ENCODE measurements around the gene CELF2. TPM values are rescaled to one million over a fixed set of nuclear protein-coding genes. Genes with fewer than 3 reads are reported as not detected.

Gene CELF2
- total RNA-seq, 1 experiment from 2014 or later, result 28.7 TPM

DNA sequence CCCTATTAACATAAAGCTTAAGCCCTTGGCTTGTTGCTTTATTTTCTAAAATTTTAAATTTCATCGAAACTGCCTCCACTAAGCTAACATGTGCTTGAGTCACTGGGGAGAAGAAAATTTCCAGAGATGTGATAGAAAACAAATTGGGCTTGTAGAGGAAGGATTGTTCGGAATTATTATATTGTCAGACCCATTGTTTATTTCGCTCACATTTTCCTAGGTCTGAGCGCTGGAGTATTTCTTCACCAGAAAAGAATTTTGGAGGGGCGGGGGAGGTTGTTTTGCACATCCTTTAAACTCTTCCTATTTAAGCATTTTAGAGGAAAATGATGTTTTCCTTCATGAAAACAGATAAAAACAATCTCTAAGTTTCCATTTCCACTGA, 29.1 kb downstream of the CELF2 start:
- TF ChIP-seq, protein P1, sequence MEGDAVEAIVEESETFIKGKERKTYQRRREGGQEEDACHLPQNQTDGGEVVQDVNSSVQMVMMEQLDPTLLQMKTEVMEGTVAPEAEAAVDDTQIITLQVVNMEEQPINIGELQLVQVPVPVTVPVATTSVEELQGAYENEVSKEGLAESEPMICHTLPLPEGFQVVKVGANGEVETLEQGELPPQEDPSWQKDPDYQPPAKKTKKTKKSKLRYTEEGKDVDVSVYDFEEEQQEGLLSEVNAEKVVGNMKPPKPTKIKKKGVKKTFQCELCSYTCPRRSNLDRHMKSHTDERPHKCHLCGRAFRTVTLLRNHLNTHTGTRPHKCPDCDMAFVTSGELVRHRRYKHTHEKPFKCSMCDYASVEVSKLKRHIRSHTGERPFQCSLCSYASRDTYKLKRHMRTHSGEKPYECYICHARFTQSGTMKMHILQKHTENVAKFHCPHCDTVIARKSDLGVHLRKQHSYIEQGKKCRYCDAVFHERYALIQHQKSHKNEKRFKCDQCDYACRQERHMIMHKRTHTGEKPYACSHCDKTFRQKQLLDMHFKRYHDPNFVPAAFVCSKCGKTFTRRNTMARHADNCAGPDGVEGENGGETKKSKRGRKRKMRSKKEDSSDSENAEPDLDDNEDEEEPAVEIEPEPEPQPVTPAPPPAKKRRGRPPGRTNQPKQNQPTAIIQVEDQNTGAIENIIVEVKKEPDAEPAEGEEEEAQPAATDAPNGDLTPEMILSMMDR (conservative IDR thresholded peaks at IDR 0.05), result no peak
- H3K79me2 ChIP-seq (ENCODE audit: insufficient read depth, low read length), result no peaks in the 10 kb centered on the region
- no peaks in the 10 kb centered on the region for H3K79me1 ChIP-seq (ENCODE audit: insufficient read depth, low read depth, low read length, poor library complexity, severe bottlenecking)
- no CpG with 5 or more reads among the region's 5 CpGs for WGBS (ENCODE audit: extremely low coverage, insufficient read length, low lambda C conversion rate)
- no peak overlapping the region for H2BK20ac ChIP-seq (ENCODE audit: low read depth, low read length, poor library complexity, severe bottlenecking)
- H3K23ac ChIP-seq (ENCODE audit: insufficient read length, low read depth, low read length), result no peak overlapping the region
- no peak overlapping the region for H3K56ac ChIP-seq (ENCODE audit: insufficient read length, low read depth, low read length)
- H2BK5ac ChIP-seq (ENCODE audit: insufficient read length, low read length), result no peak overlapping the region
- no peak overlapping the region for H4K8ac ChIP-seq (replicated peaks; ENCODE audit: insufficient read length, low read depth, low read length)
- no peaks in the 10 kb centered on the region for H4K20me1 ChIP-seq (ENCODE audit: control insufficient read depth, insufficient read depth, insufficient read length)
- H3K27ac ChIP-seq (ENCODE audit: insufficient read length, low read depth, low read length), result no peak overlapping the region
- H4K91ac ChIP-seq (ENCODE audit: insufficient read length, low read depth, low read length), result no peak overlapping the region
- Mint-ChIP-seq H3K36me3 (ENCODE audit: insufficient read depth in 1 of 3, low read depth in 3 of 3) (no peaks in the 10 kb centered on the region; a peak in 1 of 7 replicates), H3K27me3 (ENCODE audit: low read depth) (no peaks in the 10 kb centered on the region), H3K27ac (no peak overlapping the region), H3K9me3 (no peaks in the 10 kb centered on the region), H3K4me1 (peaks cover 40 to 41% of the 10 kb centered on the region in 2 experiments), H3K4me3 (no peak overlapping the region)
- no peak overlapping the region for H2BK12ac ChIP-seq (ENCODE audit: insufficient read length, low read depth, low read length)
- no peak overlapping the region for H3K4me2 ChIP-seq (ENCODE audit: insufficient read depth, insufficient read length, low read length)
- H3K27me3 ChIP-seq (ENCODE audit: insufficient read depth, low read length), result no peaks in the 10 kb centered on the region
- H3K23me2 ChIP-seq (ENCODE audit: insufficient read length, low read depth, low read length, poor library complexity, severe bottlenecking), result no peaks in the 10 kb centered on the region
- H3K18ac ChIP-seq (ENCODE audit: insufficient read length, low read depth, low read length), result no peak overlapping the region
- H3K9ac ChIP-seq (ENCODE audit: extremely low read depth, insufficient read length, low read length), result no peak overlapping the region
- no peak overlapping the region for H2BK120ac ChIP-seq (ENCODE audit: low read depth, low read length, poor library complexity, severe bottlenecking)
- DNase-seq, result no peak
- H2BK15ac ChIP-seq (ENCODE audit: low read depth, low read length), result no peak overlapping the region
- H2AK5ac ChIP-seq (ENCODE audit: insufficient read length, low read length), result no peak overlapping the region
- H3K9me3 ChIP-seq (ENCODE audit: control insufficient read depth, low read depth, low read length), result no peaks in the 10 kb centered on the region
- H3K14ac ChIP-seq (ENCODE audit: insufficient read depth, low read length), result no peak overlapping the region
- no peak overlapping the region for H3K4ac ChIP-seq (ENCODE audit: low read depth, low read length)
- H3T11ph ChIP-seq (ENCODE audit: low read length), result no peak overlapping the region
- no peak overlapping the region for H4K5ac ChIP-seq (ENCODE audit: insufficient read length, low read depth, low read length)
- H3K4me1 ChIP-seq (ENCODE audit: insufficient read depth, low read length), result no peaks in the 10 kb centered on the region; the same call in 1 of the 2 replicates
- no peak overlapping the region for H2AFZ ChIP-seq (ENCODE audit: low read length)
